GM06990 (cell line): ENCODE results near the gene FMN1.

Experiments used
- DNase-seq: peaks from one replicate; pipeline ENCODE4 v3.0.0-alpha.2; 2011; ENCODE audit not compliant: insufficient read length; ENCODE audit errors: extremely low read depth
- H3K27me3 ChIP-seq: replicated peaks from 2 replicates; pipeline ENCODE4 v1.6.0; 2011; ENCODE audit warnings: low read length; ENCODE audit not compliant: control insufficient read depth, insufficient read depth
- H3K36me3 ChIP-seq: 2 replicates; pipeline ENCODE4 v1.5.1; 2011; ENCODE audit warnings: low read length; ENCODE audit not compliant: control insufficient read depth, insufficient read depth
- H3K4me3 ChIP-seq: replicated peaks from 2 replicates; pipeline ENCODE4 v1.5.1; 2011; ENCODE audit warnings: low read depth, mild to moderate bottlenecking, control low read depth, low read length
- TF ChIP-seq, protein P1 (sequence below): IDR thresholded peaks from 2 replicates; pipeline ENCODE4 v1.5.1; 2011; ENCODE audit warnings: low read length, control low read depth, mild to moderate bottlenecking, inconsistent platforms; ENCODE audit not compliant: insufficient read depth, poor library complexity, severe bottlenecking

Gene FMN1

DNA sequence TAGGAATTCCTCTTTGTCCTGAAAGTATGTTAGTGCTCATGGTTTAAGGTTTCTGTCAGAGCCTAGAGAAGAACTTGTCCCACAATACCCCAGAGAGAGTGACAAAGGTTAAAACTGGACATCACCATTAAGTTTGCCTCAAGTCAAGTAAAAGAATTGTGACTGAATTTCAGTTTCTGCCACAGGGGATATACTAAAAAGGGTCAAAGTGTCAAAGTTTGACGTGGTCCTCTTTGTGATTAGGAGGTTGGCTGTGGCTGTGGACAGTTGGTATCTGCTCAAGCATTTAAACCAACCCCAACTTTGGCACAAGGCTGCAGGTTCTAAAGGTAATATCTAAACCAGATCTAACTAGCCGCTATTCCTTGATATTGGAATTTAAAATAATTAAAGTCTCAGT is 26.1 kb downstream of the FMN1 start:
- DNase-seq: no peak
- H3K36me3 ChIP-seq: no peaks in the 10 kb centered on the region
- H3K27me3 ChIP-seq: no peaks in the 10 kb centered on the region; the same call in 1 of the 2 replicates
- TF ChIP-seq, protein P1, sequence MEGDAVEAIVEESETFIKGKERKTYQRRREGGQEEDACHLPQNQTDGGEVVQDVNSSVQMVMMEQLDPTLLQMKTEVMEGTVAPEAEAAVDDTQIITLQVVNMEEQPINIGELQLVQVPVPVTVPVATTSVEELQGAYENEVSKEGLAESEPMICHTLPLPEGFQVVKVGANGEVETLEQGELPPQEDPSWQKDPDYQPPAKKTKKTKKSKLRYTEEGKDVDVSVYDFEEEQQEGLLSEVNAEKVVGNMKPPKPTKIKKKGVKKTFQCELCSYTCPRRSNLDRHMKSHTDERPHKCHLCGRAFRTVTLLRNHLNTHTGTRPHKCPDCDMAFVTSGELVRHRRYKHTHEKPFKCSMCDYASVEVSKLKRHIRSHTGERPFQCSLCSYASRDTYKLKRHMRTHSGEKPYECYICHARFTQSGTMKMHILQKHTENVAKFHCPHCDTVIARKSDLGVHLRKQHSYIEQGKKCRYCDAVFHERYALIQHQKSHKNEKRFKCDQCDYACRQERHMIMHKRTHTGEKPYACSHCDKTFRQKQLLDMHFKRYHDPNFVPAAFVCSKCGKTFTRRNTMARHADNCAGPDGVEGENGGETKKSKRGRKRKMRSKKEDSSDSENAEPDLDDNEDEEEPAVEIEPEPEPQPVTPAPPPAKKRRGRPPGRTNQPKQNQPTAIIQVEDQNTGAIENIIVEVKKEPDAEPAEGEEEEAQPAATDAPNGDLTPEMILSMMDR: no peak
- H3K4me3 ChIP-seq: no peak overlapping the region

DNA sequence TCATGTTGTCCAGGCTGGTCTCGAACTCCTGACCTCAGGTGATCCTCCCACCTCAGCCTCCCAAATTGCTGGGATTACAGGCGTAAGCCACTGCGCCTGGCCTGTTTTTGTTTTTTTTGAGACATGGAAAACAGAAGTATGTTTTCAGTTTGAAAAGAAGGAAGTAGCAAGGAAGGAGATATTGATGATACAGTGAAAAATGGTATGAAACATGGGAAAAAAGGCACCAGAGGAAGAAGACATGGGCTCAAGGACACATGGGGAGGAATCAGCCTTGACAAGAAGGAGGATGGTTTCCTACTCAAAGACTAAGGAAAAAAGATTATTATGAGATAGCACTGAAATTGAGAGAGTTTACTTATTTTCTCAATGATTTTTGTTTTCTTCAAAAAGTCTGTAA is 30.7 kb downstream of the FMN1 start:
- TF ChIP-seq, protein P1: no peak
- DNase-seq: no peak
- Histone ChIP-seq H3K27me3 (no peaks in the 10 kb centered on the region), H3K36me3 (no peaks in the 10 kb centered on the region), H3K4me3 (no peak overlapping the region)

DNA sequence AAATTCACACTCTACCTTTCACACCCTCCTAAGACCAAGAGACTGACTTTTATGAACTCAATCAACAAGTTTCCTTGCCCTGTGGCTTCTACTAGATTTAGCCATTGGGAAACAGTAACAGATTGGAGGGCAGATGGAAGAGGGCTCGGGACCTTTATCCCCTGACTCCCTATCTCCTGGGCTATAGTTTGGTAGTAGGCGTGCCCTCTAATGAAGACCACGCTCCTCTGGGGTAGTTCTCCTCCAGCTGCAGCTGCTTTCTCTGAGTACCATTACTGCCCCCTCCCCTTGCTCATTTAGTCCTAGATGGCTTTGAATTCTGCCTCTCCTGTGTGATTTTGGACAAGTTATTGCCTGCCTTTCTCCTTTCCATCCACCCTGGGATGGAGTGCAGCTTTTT is 33.3 kb downstream of the FMN1 start:
- H3K36me3 ChIP-seq: no peaks in the 10 kb centered on the region
- no peaks in the 10 kb centered on the region; the same call in 1 of the 2 replicates for H3K27me3 ChIP-seq
- DNase-seq: no peak
- TF ChIP-seq, protein P1: no peak
- H3K4me3 ChIP-seq: no peak overlapping the region

DNA sequence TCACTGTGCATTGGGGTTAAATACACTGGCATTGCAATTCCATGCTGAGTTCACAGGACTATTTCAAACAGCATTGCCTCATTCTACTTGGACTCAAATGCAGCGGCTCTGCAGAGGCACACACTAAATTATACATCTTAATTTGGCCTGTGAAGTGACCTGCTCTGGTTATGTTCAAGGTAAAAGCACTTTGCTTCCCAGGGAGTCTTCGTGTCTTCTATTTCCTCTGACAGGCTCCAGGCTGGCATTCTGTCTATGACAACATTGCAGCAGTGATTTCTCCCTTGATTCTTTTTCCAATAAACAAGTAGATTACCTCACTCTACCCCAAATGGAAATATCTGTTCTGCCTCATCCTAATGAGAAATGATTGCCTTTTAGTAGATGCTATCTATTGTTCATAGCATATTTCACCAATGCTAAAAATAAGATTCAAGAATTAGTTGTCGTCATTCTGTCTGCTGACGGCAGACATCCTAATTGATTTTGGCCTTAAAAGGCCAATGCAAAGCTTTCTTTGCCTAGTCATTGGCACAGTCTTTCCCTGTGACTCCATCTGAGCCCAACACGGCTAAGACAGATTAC is 33.8 kb downstream of the FMN1 start:
- Histone ChIP-seq H3K36me3 (no peaks in the 10 kb centered on the region), H3K27me3 (no peaks in the 10 kb centered on the region; the same call in 1 of the 2 replicates), H3K4me3 (no peak overlapping the region)
- TF ChIP-seq, protein P1: no peak
- no peak for DNase-seq

DNA sequence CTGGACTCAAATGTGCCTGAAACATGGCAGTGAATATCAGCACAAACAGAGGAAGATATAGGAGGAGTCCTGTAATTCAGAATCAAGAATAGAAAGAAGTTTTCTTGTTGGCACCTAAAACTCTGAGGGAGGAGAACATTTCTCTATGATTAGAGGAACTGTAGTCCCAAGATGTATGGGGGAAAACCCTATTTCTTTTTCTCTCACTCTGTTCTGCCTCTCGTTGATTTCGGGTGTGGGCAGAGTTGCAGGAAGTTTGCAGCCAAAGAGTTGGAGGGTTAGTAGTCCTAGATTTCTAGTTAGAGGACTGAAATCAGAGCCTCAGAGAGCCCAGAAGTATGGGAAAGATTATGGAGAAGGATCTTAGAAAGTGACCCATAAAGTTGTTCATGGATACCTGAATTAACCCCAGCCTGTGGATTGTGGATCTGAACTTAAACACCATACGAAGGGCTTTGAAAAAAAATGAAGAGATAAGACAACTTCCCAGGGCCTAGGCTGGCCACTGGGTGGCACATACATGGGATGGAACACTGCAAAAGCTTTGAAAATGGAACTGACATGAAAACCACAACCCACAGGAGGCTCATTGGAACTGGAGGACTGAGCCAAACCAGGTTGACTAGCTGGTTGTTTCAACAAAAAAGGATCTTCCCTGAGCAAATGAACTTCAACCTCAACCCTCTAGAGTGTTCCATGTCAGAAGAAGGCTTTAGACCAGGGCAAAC is 34.6 kb downstream of the FMN1 start:
- no peak for DNase-seq
- H3K27me3 ChIP-seq: no peaks in the 10 kb centered on the region; the same call in 1 of the 2 replicates
- TF ChIP-seq, protein P1: peak; percentile 7
- no peaks in the 10 kb centered on the region for H3K36me3 ChIP-seq
- H3K4me3 ChIP-seq: no peak overlapping the region
